CD4-positive, alpha-beta memory T cell (primary cell): ENCODE measurements around the gene BICRA. TPM values are rescaled to one million over a fixed set of nuclear protein-coding genes. Genes with fewer than 3 reads are reported as not detected.

Source experiments
- CTCF ChIA-PET: fragments of 350-600 bp; sonication (Branson Sonifier 250); formaldehyde crosslinking; loops from one replicate; lab custom pipeline; 2021; ENCODE audit warnings: inconsistent platforms; ENCODE audit not compliant: partially characterized antibody; lab: Charles Lee
- POLR2A ChIA-PET: fragments of 350-600 bp; sonication (Branson Sonifier 250); formaldehyde crosslinking; loops from one replicate; lab custom pipeline; 2021; ENCODE audit not compliant: partially characterized antibody; lab: Charles Lee
- DNase-seq, 5 donors: peaks; one replicate each; pipeline versions ENCODE4 v3.0.0 to v3.0.0-alpha.2; 2020 to 2022; ENCODE audit warnings: mixed read lengths in 1 of 5
- H3K27ac ChIP-seq: one replicate; pipeline ENCODE4 v1.7.0; 2013; ENCODE audit warnings: low read depth, low read length
- H3K27me3 ChIP-seq: 2 replicates; pipeline ENCODE4 v1.7.0; 2013; ENCODE audit warnings: mild to moderate bottlenecking, low read length, moderate library complexity; ENCODE audit not compliant: insufficient read depth
- H3K36me3 ChIP-seq: 2 replicates; pipeline ENCODE4 v1.7.0; 2013; ENCODE audit warnings: mild to moderate bottlenecking, low read length, moderate library complexity; ENCODE audit not compliant: insufficient read depth
- H3K4me1 ChIP-seq: 2 replicates; pipeline ENCODE4 v1.7.0; 2013; ENCODE audit warnings: mild to moderate bottlenecking, low read length, moderate library complexity; ENCODE audit not compliant: insufficient read depth
- H3K4me3 ChIP-seq, 2 donors: one replicate each; pipeline ENCODE4 v1.7.0; 2013; ENCODE audit warnings: low read length in 2 of 2, mild to moderate bottlenecking in 1 of 2
- H3K9me3 ChIP-seq, 2 donors: one replicate each; pipeline ENCODE4 v1.7.0; 2013; ENCODE audit warnings: low read length in 2 of 2, control low read depth in 1 of 2; ENCODE audit not compliant: control insufficient read depth in 1 of 2
- H3K27ac Mint-ChIP-seq, 7 donors: one replicate each; pipeline ENCODE4 v1.8.0; 2020 to 2021; ENCODE audit warnings: mixed read lengths in 7 of 7, mild to moderate bottlenecking in 6 of 7, inconsistent platforms in 3 of 7, moderate library complexity in 3 of 7
- H3K27me3 Mint-ChIP-seq, 2 donors: one replicate each; pipeline ENCODE4 v1.8.0; 2020 to 2021; ENCODE audit warnings: mixed read lengths in 2 of 2
- H3K36me3 Mint-ChIP-seq, 2 donors: one replicate each; pipeline ENCODE4 v1.8.0; 2020 to 2021; ENCODE audit warnings: mixed read lengths in 2 of 2, inconsistent platforms in 1 of 2, mild to moderate bottlenecking in 1 of 2
- H3K4me1 Mint-ChIP-seq, 4 donors: one replicate each; pipeline ENCODE4 v1.8.0; 2020 to 2021; ENCODE audit warnings: mixed read lengths in 4 of 4, mild to moderate bottlenecking in 1 of 4
- H3K4me3 Mint-ChIP-seq, 8 donors: one replicate each; pipeline ENCODE4 v1.8.0; 2020 to 2021; ENCODE audit warnings: mixed read lengths in 8 of 8, mild to moderate bottlenecking in 7 of 8, moderate library complexity in 6 of 8, inconsistent platforms in 3 of 8
- H3K9me3 Mint-ChIP-seq, 8 donors: one replicate each; pipeline ENCODE4 v1.8.0; 2020 to 2021; ENCODE audit warnings: mixed read lengths in 8 of 8, mild to moderate bottlenecking in 5 of 8, inconsistent platforms in 3 of 8, moderate library complexity in 1 of 8
- intact Hi-C: fragments of 100-400 bp; cut with micrococcal nuclease; formaldehyde crosslinking; loops from one replicate; pipeline ENCODE4 v1.15.1; 2023
- polyA plus RNA-seq, 2 donors: library from polyadenylated mRNA; unstranded; fragments of 300-500 nt; fragmentation: Illumina TruSeq; gene quantifications; one replicate each; pipeline ENCODE4 v1.2.3, GENCODE V29; 2021
- total RNA-seq, 2 experiments: library from RNA; stranded (reverse); gene quantifications; one replicate each; pipeline ENCODE4 v1.2.3, GENCODE V29; 2021

BICRA gene
- total and polyA plus RNA-seq, 4 experiments from 2014 or later: 2.3 to 32.9 (median 31.7) TPM; not detected in 1

GRCh38 chr19:47674548-47674947, 65.6 kb downstream of the BICRA start:
- CTCF ChIA-PET: no interaction called here

GRCh38 chr19:47675271-47675670, 66.3 kb downstream of the BICRA start:
- CTCF ChIA-PET: no interaction called here
- Mint-ChIP-seq H3K4me3 (no peak overlapping the region), H3K36me3 (peaks cover 29 to 45% of the 10 kb centered on the region in 2 donors), H3K27me3 (no peaks in the 10 kb centered on the region), H3K9me3 (no peaks in the 10 kb centered on the region), H3K27ac (peak overlapping the region in 1 of 7 donors; percentile 87), H3K4me1 (peaks cover 0 to 3% (median 0%) of the 10 kb centered on the region in 4 donors)
- Histone ChIP-seq H3K36me3 (peaks cover 28% of the 10 kb centered on the region), H3K9me3 (no peaks in the 10 kb centered on the region), H3K4me1 (no peaks in the 10 kb centered on the region), H3K4me3 (no peak overlapping the region), H3K27me3 (no peaks in the 10 kb centered on the region), H3K27ac (no peak overlapping the region)
- no peak for DNase-seq
- intact Hi-C loops: no loop called here
- POLR2A ChIA-PET: interaction anchor here (1.2 kb wide), 1 partner anchor 65 kb away, joined by 3 read pairs; no protein-coding TSS in a partner anchor

More at GRCh38 chr19:47674548-47674947, 65.6 kb downstream of the BICRA start:
- Mint-ChIP-seq H3K9me3 (no peaks in the 10 kb centered on the region), H3K4me3 (no peak overlapping the region), H3K27ac (peak overlapping the region in 1 of 7 donors; percentile 11), H3K4me1 (peaks cover 0 to 4% (median under 1%) of the 10 kb centered on the region in 4 donors), H3K36me3 (peaks cover 32 to 48% of the 10 kb centered on the region in 2 donors), H3K27me3 (no peaks in the 10 kb centered on the region)
- DNase-seq: no peak
- no peaks in the 10 kb centered on the region for H3K4me1 ChIP-seq
- intact Hi-C loops: no loop called here
- no peaks in the 10 kb centered on the region for H3K27me3 ChIP-seq
- no peak overlapping the region for H3K27ac ChIP-seq
- H3K4me3 ChIP-seq: no peak overlapping the region
- POLR2A ChIA-PET: interaction anchor here (1.2 kb wide), 1 partner anchor 64 kb away, joined by 3 read pairs; no protein-coding TSS in a partner anchor
- H3K36me3 ChIP-seq: peaks cover 28% of the 10 kb centered on the region
- H3K9me3 ChIP-seq: no peaks in the 10 kb centered on the region

- DNase-seq: no peak
- no peaks in the 10 kb centered on the region for H3K9me3 Mint-ChIP-seq
- peaks cover 27 to 40% of the 10 kb centered on the region in 2 donors for H3K36me3 Mint-ChIP-seq
- ChIA-PET CTCF (no interaction called here), POLR2A (no interaction called here)
- peak overlapping the region in 1 of 7 donors; percentile 8 for H3K27ac Mint-ChIP-seq
- no peaks in the 10 kb centered on the region for H3K9me3 ChIP-seq
- H3K4me3 Mint-ChIP-seq: no peak overlapping the region
- H3K27ac ChIP-seq: no peak overlapping the region
- H3K27me3 ChIP-seq: no peaks in the 10 kb centered on the region
- no peak overlapping the region for H3K4me3 ChIP-seq
- peaks cover 0 to 3% (median 0%) of the 10 kb centered on the region in 4 donors for H3K4me1 Mint-ChIP-seq
- H3K27me3 Mint-ChIP-seq: no peaks in the 10 kb centered on the region
- peaks cover 28% of the 10 kb centered on the region for H3K36me3 ChIP-seq
- intact Hi-C loops: no loop called here
- H3K4me1 ChIP-seq: no peaks in the 10 kb centered on the region
Measured at GRCh38 chr19:47675859-47676258, 66.9 kb downstream of the BICRA start.

- Histone ChIP-seq H3K27ac (no peak overlapping the region), H3K36me3 (peaks cover 28% of the 10 kb centered on the region), H3K27me3 (no peaks in the 10 kb centered on the region), H3K4me1 (no peaks in the 10 kb centered on the region), H3K4me3 (no peak overlapping the region), H3K9me3 (no peaks in the 10 kb centered on the region)
- no peak overlapping the region for H3K27ac Mint-ChIP-seq
- H3K27me3 Mint-ChIP-seq: no peaks in the 10 kb centered on the region
- POLR2A ChIA-PET: no interaction called here
- intact Hi-C loops: no loop called here
- no peaks in the 10 kb centered on the region for H3K9me3 Mint-ChIP-seq
- CTCF ChIA-PET: interaction anchor here (1.3 kb wide), 1 partner anchor 285 kb away, joined by 3 read pairs; no protein-coding TSS in a partner anchor
- H3K4me3 Mint-ChIP-seq: no peak overlapping the region
- H3K4me1 Mint-ChIP-seq: peaks cover 0 to 5% (median 3%) of the 10 kb centered on the region in 4 donors
- peaks cover 32 to 44% of the 10 kb centered on the region in 2 donors for H3K36me3 Mint-ChIP-seq
- DNase-seq: no peak
Measured at GRCh38 chr19:47676811-47677210, 67.9 kb downstream of the BICRA start.

GRCh38 chr19:47679251-47679900, 70.4 kb downstream of the BICRA start:
- Histone ChIP-seq H3K4me3 (no peak overlapping the region), H3K27me3 (no peaks in the 10 kb centered on the region), H3K27ac (no peak overlapping the region), H3K9me3 (no peaks in the 10 kb centered on the region), H3K36me3 (peaks cover 10% of the 10 kb centered on the region), H3K4me1 (no peaks in the 10 kb centered on the region)
- Mint-ChIP-seq H3K4me1 (peaks cover 2 to 7% (median 4%) of the 10 kb centered on the region in 4 donors), H3K9me3 (no peaks in the 10 kb centered on the region), H3K27ac (no peak overlapping the region), H3K4me3 (no peak overlapping the region), H3K36me3 (peaks cover 34 to 50% of the 10 kb centered on the region in 2 donors), H3K27me3 (no peaks in the 10 kb centered on the region)
- ChIA-PET CTCF (interaction anchor here (1.2 kb wide), 1 partner anchor 27 kb away, joined by 3 read pairs; no protein-coding TSS in a partner anchor), POLR2A (no interaction called here)
- intact Hi-C loops: no loop called here
- DNase-seq: no peak

DNA sequence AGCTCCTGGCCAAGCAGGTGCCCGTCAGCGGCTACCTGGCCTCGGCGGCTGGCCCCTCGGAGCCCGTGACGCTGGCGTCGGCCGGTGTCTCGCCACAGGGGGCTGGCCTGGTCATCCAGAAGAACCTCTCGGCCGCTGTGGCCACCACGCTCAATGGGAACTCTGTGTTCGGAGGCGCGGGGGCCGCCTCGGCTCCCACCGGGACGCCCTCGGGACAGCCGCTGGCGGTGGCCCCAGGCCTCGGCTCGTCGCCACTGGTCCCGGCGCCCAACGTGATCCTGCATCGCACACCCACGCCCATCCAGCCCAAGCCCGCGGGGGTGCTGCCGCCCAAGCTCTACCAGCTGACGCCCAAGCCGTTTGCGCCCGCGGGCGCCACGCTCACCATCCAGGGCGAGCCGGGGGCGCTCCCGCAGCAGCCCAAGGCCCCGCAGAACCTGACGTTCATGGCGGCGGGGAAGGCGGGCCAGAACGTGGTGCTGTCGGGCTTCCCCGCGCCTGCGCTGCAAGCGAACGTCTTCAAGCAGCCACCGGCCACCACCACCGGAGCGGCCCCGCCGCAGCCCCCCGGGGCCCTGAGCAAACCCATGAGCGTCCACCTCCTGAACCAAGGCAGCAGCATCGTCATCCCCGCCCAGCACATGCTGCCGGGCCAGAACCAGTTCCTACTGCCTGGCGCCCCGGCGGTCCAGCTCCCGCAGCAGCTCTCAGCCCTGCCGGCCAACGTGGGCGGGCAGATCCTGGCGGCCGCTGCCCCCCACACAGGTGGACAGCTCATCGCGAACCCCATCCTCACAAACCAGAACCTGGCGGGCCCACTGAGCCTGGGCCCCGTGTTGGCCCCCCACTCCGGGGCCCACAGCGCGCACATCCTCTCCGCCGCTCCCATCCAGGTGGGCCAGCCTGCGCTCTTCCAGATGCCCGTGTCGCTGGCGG, 71.3 kb downstream of the BICRA start:
- Mint-ChIP-seq H3K27me3 (no peaks in the 10 kb centered on the region), H3K9me3 (no peaks in the 10 kb centered on the region), H3K4me3 (no peak overlapping the region), H3K4me1 (peaks cover 2 to 7% (median 5%) of the 10 kb centered on the region in 4 donors), H3K36me3 (peaks cover 27 to 45% of the 10 kb centered on the region in 2 donors), H3K27ac (no peak overlapping the region)
- DNase-seq: no peak
- Histone ChIP-seq H3K27me3 (no peaks in the 10 kb centered on the region), H3K4me1 (no peaks in the 10 kb centered on the region), H3K36me3 (peaks cover 10% of the 10 kb centered on the region), H3K4me3 (no peak overlapping the region), H3K27ac (no peak overlapping the region), H3K9me3 (no peaks in the 10 kb centered on the region)
- ChIA-PET POLR2A (no interaction called here), CTCF (no interaction called here)
- intact Hi-C loops: no loop called here

DNA sequence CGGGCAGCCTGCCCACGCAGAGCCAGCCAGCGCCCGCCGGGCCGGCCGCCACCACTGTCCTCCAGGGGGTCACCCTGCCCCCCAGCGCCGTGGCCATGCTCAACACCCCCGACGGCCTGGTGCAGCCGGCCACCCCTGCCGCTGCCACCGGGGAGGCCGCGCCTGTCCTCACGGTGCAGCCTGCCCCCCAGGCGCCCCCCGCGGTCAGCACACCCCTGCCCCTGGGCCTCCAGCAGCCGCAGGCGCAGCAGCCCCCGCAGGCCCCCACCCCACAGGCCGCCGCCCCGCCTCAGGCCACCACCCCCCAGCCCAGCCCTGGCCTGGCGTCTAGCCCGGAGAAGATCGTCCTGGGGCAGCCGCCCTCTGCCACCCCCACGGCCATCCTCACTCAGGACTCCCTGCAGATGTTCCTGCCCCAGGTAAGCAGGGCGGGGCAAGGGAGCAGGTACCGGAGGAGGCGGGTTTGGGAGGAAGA, 72.0 kb downstream of the BICRA start:
- Mint-ChIP-seq H3K27me3 (no peaks in the 10 kb centered on the region), H3K27ac (no peak overlapping the region), H3K9me3 (no peaks in the 10 kb centered on the region), H3K36me3 (peaks cover 26 to 49% of the 10 kb centered on the region in 2 donors), H3K4me3 (no peak overlapping the region), H3K4me1 (peaks cover 2 to 8% (median 5%) of the 10 kb centered on the region in 4 donors)
- ChIA-PET POLR2A (no interaction called here), CTCF (no interaction called here)
- H3K9me3 ChIP-seq: no peaks in the 10 kb centered on the region
- no peaks in the 10 kb centered on the region for H3K4me1 ChIP-seq
- no peak for DNase-seq
- no peaks in the 10 kb centered on the region for H3K27me3 ChIP-seq
- no peak overlapping the region for H3K27ac ChIP-seq
- intact Hi-C loops: no loop called here
- no peak overlapping the region for H3K4me3 ChIP-seq
- peaks cover 10% of the 10 kb centered on the region for H3K36me3 ChIP-seq
